Measurements from ENCODE around the gene NDST1.

Gene NDST1

DNA sequence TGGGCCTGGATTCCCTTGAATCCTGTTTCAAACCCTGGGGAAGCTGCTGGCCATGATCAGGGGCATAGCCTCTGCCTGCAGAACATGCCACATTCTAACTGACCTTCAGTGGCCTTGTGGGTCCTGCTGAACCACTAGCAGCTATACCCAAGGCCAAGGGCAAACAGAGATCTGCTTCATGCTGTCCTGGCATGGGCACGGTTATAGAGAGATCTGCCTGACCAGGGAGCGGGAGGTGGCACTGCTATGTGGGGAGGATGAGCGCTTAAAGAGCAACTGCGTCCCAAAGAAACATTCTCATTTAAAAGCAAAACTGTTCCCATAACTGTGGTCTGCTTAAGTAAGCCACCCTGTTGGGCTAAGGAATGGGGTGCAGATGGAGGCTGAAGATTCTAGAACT, 96.1 kb downstream of the NDST1 start:
- TF ChIP-seq ZFX (IDR thresholded peaks at IDR 0.05; ENCODE audit: borderline replicate concordance) (no peak), CTCF (IDR thresholded peaks at IDR 0.05) (no peak)
- H3K27ac ChIP-seq, result no peak overlapping the region

DNA sequence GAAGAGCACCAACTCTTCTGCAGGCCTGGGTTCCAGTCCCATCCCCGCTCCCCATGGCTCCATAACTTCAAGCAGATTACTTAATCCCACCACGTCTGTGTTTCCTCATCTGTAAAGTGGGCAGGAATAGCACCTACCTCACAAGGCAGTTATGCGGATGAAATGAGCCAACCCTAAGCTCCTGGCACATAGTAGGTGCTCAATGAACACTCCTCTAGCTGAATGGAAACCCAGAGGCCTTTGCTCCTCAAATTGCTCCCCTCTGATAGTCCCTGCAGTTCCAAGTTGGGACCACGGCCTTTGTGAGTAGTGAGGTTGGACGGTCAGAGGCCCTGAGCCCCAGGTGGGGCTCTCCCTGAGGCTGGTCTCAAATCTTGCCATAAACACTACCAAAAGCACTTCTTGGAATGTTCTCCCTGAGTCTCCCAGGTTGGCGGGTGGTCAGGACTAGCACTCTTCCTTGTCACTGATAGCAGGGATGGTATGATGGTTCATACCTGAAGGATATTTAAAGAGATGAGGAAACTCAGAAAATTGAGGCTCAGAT, 97.0 kb downstream of the NDST1 start:
- TF ChIP-seq ZFX (IDR thresholded peaks at IDR 0.05; ENCODE audit: borderline replicate concordance) (no peak), CTCF (IDR thresholded peaks at IDR 0.05) (no peak)
- no peak overlapping the region for H3K27ac ChIP-seq

GRCh38 chr5:150605546-150605945, 97.6 kb downstream of the NDST1 start:
- TF ChIP-seq ZFX (IDR thresholded peaks at IDR 0.05; ENCODE audit: borderline replicate concordance), result no peak
- no peak for TF ChIP-seq CTCF (IDR thresholded peaks at IDR 0.05)
- H3K27ac ChIP-seq, result no peak overlapping the region

- no peak overlapping the region for H3K27ac ChIP-seq
- TF ChIP-seq ZFX (IDR thresholded peaks at IDR 0.05; ENCODE audit: borderline replicate concordance) (no peak), CTCF (IDR thresholded peaks at IDR 0.05) (no peak)
Observed at GRCh38 chr5:150606476-150606875, 98.5 kb downstream of the NDST1 start.

DNA sequence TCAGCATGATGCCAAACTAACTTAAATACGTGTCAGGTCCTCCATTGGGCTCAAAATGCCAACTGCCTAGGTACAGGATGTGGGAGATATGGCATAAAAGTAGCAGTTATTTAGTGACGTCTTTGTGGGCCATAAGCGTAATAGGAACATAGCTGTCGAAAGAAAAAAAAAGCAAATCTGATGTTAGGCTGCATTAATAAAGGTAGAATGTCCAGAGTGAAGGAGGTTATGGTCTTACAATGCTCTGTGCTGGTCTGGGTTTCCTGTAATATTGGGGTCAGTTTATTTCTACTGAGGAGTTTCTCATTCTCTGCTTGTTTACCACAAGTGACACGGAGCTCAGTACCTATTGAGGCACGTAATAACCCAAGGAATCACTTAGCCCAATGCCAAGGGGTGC, 99.2 kb downstream of the NDST1 start:
- no peak overlapping the region for H3K27ac ChIP-seq
- TF ChIP-seq CTCF (IDR thresholded peaks at IDR 0.05), result no peak
- TF ChIP-seq ZFX (IDR thresholded peaks at IDR 0.05; ENCODE audit: borderline replicate concordance), result no peak

Data from 22Rv1 (cell line).